ENCODE measurements around the gene PVALEF.
"Not testable (repeated sequence)": the region's sequence is repeated elsewhere in the genome, so short reads cannot be mapped to it uniquely, and the experiment has no call there.

Gene PVALEF

DNA sequence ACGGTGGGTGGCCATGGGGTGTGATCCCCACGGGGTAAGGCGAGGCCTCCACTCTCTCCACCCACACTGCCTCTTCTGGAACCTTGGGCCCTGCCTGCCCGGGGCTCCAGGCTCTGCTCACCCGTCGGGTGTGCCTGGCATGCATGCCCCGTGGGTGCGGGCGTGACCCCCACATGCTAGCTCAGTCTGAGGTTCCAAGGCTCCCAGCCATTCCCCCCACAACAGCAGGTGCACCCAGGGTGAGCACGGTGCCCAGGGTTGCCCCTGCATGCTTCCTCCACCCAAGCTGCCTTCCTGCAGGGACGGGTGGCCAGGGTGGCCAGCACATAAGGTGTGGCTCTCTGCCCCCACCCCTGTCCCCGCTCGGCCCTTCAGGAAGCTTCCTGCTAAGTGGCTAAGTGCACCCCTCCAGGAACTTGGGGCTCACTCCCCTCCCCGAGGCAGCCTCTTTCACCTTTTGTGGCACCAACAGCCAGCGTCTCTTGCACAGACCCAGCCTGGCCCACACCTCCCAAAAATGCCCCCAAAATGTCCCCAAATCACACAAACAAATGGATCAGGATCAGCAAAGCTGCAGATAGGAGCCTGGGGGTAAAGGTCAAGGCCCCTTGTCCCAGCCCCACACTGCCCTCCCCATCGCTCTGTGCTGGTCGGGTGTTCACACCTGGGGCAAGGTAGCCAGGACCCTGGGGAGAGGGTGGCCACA is 21.4 kb upstream of the PVALEF start:
- DNase-seq (ENCODE audit: low read depth, low spot score), result no peak

DNA sequence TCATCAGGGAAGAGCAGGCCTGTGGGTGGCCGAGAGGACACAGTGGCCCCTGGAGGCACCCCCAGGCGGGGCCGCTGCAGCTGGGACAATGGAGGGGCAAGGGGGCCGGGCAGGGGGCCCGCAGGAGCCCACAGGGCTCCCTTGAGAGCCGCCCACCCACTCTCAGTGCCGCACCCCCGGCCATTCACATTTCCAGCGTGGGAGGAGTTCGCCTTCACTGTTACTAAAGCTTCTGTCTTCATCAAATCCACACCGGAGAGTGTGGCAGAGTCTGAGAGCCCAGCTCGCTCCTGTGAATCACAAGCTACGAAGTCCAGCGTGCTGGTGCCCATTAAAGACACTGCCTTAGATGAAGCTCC is 20.9 kb upstream of the PVALEF start:
- no peak for DNase-seq (ENCODE audit: low read depth, low spot score)

DNA sequence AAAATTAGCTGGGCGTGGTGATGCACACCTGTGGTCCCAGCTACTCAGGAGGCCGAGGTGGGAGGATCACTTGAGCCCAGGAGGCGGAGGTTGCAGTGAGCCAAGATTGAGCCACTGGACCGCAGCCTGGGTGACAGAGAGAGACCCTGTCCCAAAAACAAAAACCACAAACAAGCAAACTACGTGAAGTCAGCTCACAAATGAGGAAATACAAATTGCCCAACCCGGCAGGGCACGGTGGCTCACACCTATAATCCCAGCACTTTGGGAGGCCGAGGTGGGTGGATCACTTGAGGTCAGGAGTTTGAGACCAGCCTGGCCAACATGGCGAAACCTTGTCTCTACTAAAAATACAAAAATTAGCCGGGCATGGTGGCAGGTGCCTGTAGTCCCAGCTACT is 19.1 kb upstream of the PVALEF start:
- DNase-seq (ENCODE audit: low read depth, low spot score), result not testable (repeated sequence)

DNA sequence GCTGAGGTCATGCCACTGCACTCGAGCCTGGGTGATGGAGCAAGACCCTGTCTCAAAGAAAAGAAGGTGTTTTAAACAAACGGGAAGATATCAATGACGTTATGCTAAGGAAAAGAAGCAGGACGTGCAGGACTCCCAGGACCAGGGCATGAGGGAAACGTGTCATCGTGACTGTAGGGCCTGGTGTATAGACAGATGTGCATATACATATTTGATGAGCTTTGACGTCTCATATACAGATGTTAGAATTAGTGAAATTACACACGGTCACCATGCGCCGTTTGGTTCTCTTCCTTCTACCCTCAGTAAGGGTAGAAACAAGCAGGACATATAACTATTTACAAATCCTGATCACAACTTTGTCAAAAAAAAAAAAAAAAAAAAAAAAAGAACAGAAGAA is 17.6 kb upstream of the PVALEF start:
- no peak for DNase-seq (ENCODE audit: low read depth, low spot score)

DNA sequence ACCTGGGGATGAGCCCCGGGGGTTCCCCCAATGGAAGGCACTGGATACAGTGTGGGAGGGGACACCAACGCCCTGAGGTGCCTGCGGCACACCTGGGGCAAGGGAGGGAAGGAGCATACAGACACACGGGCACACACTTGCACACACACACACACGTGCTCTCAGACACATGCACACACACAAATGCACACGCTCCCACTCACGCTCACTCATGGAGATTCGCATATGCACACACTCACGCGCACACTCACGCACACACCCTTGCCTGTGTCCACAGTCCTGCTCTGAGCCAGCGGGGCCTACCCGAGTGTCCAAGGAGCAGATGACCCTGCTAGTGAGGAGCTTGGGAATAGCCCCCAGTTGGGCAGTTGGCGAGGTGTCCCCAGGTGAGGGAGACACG is 16.7 kb upstream of the PVALEF start:
- DNase-seq (ENCODE audit: low read depth, low spot score), result no peak

DNA sequence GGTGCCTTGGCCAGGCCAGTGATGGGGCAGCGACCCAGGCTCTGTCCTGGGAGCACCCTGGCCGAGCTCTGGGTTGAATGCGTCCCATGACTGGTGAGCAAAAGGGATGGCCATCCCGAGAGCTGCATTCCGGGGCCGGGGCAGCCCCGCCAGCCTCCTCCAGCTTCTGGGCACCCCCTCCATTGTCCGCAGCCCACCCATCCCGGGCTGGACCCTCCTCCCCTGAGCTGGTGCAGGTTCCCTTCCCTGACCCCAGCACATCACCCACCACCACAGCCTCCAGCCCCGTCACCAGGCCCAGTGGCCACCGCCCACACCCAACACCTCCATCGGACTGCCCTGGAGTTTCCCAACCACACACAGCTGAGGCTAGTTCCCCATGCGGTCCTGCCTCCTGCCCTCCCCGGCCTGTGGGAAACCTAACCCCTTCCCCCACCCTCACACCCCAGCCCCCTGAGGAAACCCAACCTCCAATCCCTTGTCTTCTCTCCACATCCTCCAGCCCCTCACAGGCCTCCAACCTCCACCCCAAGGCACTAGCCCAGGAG is 16.2 kb upstream of the PVALEF start:
- DNase-seq (ENCODE audit: low read depth, low spot score), result no peak

DNA sequence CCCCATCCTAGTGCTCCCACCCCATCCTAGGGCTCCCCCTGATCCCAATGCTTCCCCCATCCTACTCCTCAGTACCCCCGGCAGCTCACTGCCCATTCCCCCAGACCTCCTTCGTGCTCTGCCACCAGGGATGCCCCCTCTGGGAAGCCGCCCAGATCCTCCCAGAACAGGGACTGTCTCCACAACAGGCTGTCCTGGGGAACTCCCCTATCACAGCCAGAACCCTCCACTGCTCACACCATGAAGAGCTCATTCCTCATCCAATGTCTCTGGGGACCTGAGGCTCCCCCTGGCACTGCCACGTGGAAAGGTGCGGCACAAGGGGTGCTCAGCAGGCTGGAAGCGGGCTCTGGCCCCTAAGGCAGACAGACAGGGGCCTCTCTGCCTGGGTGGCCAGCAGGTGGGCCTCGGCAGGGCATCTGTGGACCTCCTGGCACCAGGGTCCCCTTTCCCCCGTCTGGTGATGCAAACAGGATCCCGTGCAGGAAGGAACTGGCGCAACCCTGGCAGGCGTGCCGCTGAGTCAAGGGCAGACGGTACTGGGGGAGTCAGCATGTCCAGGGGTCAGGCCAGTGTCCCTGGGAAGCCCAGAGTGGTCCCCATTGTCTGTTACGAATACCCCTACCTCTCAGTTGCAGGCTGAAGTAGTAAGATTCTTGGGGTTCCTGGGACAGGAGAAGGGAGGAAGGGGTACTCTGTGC is 14.8 kb upstream of the PVALEF start:
- no peak for DNase-seq (ENCODE audit: low read depth, low spot score)

DNA sequence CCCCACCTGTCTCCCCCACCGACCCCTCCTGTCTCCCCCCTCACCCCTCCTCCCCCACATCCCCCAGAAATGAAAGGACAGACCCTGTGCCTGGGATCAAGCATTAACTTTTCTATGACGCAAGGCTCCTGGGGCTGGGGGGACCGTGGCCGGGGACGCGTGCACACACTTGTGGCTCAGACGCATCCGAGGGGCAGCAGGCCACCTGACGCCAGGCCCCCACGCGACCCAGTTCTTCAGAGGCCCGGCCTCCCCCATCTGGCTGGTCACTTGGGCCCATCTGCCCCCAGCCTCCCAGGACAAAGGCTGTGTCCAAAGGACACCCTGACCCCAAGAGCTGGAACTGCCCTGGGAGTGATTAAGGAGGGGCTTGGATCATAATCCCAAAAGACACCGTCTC is 14.0 kb upstream of the PVALEF start:
- DNase-seq (ENCODE audit: low read depth, low spot score), result no peak

DNA sequence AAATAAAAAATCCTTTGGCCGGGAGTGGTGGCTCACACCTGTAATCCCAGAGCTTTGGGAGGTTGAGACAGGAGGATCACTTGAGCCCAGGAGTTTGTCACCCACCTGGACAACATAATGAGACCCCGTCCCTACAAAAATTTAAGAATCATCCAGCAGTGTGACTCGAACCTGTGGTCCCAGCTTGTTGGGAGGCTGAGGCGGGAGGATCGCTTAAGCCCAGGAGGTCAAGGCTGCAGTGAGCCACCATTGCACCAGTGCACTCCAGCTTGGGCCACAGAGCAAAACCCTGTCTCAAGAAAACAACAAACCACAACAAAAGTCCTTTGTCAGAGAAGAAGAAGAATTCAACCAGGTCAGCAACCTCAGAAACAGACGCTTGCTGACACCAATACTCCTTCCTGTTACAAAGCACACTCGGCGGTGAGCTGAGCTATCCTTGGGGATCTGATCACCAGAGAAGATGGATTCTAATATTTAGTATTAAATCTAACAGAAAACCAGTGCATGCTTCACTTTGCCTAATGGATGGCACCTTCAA is 12.9 kb upstream of the PVALEF start:
- no peak for DNase-seq (ENCODE audit: low read depth, low spot score)

DNA sequence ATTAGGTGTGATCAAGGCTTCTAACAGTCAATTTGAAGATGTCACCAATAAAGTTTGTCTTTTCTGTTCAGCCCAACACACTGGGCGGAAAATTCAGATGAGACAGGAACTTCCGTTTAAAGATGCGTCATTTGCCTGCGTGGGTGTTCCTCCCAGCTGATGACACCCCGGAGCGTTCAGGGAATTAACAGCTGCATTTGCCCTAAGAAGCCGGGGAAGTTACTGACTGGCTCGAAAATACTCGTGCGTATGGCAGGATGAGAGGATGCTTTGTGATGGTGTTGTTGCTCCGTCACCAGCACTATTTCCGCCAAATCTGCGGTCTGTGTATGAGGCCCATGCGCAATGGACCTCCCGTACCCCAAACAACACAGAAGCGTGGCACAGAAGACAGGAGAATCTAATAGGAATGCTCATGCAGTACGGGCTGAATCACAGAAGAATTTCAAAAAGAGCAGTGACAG is 11.9 kb upstream of the PVALEF start:
- no peak for DNase-seq (ENCODE audit: low read depth, low spot score)

DNA sequence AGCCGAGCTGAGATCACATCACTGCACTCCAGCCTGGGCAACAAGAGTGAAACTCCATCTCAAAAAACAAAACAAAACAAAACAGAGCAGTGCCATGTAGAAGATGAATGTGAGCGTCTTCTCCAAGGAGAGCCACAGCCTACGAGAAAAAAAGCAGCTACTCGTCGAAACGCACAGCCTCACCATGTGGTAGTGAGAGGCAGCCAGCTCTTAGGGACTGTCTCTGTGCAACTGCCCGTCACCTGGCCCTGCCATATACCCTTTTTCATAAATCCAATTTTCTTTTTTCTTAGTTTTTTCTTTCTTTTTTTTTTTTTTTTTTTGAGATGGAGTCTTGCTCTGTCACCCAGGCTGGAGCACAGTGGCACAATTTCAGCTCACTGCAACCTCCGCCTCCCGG is 11.3 kb upstream of the PVALEF start:
- DNase-seq (ENCODE audit: low read depth, low spot score), result not testable (repeated sequence)

DNA sequence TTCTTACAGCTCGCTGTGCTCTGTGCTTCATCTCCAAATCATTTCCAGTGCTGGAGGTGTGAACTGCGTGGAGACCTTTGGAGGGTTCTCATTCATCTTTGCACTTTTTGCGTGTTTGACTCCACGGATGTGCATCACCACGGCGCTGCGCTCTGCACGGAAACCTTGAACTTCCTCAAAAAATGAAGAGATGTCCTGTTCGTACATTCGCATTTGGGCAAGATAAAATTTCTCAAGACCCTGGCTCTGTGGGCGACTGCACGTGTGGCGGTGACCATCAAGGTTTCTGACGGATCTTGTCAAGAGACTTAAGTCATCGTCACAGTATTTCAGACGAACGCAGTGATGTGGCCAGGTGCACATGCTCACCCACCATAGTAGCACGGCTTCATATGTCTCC is 10.3 kb upstream of the PVALEF start:
- DNase-seq (ENCODE audit: low read depth, low spot score), result no peak

DNA sequence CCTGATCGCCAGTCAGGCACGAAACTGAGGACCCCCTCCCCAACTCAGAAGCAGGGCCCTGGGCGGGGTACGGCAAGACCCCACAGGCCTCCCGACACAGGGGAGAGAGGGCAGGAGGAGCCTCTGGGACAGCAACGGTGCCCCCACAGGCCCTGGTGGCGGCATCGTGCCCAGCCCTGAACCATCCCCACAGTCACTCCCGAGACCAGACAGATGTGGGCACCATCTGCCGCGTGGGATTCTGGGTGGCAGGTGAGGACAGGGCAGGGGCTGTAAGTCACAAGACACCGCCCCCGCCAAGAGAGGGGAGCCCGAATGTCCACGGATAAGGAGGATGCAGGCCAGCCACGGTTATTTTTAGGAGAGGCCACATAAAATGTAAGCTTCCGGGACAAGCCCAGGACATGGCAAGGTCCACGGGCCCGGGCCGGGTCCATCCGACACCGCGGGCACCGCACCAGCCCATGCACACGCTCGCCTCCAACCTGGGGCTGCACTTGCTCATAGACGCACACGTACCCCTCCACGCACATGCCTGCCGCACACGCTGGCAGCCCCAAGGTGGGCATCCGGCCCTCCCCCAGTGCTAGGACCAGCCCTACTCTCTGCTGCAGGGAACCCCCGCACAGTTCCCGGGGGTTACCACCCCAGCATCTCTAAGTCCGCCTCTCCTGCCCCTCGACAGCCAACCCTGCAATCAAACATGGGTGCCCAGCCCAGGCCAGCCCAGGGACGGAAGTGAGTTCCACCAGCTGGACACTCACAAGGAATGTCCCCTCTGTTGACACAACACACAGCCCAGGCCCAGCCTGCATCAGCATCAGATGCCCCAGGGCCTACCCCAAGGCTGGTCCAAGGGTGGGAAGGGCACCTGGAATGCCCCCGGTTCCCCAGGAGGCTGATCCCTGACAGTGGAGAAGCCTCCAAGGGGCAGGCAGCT is 8.2 kb upstream of the PVALEF start:
- DNase-seq (ENCODE audit: low read depth, low spot score), result no peak

DNA sequence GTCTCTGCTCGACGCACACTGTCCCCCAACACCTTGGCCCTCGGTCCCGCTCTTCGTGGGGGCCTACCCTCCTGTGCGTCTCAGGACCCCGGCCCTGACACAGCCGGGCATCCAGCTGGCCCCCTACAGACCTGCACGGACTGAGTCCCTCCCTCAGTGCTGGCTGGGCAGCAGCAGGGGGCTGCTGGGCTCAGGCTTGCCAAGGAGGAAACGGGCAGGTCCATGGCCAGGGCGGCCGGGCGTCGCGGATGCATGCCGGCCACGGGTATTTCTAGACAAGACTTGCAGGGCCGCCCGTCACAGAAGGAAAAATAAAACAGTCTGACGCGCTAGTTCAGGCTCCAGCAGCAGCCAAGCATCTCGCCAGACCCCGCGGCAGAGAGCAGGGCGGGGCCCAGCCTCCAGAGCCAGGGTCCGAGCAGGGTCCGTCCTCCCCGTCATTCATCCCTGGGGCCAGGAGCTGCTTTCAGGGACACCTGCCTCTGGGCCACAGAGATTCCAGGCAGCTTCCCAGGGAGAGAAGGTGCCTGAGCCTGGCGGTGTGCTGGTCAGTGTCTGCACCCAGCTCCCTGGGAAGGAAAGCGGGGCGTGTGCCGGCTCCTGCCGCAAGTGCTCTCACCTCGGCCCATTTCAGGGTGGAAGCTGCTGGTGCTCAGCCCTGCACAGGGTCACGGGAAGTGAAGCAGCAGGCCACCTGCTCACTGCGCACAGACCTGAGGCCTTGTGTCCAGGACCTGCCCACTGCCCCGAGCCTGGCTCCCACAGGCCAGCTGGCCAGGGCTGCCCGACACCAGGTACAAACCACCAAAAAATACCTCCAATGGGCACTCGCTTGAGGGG is 7.2 kb upstream of the PVALEF start:
- no peak for DNase-seq (ENCODE audit: low read depth, low spot score)

DNA sequence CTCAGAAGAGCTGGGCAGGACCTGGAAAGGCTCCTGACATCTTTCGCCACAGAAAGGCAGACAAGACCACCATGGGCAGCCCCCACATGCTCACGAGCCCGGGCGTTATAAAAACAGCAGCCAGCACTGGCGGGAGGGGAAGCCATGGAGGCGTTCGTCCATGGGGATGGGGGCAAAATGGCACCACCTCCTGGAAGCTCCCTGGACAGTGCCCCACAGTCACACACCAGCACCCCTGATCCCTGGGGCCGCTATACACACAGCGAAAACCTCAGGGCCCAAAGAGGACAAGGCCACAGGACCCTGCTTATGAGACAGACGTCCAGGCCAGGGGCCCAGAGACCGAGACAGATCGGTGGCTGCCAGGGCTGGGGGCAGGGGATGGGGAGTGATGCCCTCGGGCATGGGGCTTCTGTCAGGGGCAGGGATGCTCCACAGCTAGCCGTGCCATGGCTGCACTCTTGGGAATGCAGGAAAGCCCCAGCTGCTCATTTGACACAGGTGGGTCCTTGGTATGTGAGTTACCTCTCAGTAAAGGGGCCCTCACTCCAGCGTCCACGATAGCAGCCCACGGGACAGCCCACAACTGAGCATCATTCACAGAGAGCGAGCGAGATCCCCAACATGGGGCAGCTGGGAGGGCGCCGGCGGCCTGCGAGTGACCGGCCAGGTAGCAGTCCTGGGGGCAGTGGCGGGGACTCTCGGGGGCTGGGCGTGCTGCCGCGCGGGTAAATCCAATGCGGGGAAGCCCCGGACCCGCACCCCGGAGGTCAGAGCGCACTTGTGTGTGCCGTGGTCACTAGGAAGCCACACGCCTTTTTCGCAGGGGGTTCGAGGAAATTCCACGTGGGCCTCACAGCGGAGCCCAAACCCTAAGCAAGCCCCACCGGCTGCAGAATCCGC is 6.4 kb upstream of the PVALEF start:
- DNase-seq (ENCODE audit: low read depth, low spot score), result no peak

DNA sequence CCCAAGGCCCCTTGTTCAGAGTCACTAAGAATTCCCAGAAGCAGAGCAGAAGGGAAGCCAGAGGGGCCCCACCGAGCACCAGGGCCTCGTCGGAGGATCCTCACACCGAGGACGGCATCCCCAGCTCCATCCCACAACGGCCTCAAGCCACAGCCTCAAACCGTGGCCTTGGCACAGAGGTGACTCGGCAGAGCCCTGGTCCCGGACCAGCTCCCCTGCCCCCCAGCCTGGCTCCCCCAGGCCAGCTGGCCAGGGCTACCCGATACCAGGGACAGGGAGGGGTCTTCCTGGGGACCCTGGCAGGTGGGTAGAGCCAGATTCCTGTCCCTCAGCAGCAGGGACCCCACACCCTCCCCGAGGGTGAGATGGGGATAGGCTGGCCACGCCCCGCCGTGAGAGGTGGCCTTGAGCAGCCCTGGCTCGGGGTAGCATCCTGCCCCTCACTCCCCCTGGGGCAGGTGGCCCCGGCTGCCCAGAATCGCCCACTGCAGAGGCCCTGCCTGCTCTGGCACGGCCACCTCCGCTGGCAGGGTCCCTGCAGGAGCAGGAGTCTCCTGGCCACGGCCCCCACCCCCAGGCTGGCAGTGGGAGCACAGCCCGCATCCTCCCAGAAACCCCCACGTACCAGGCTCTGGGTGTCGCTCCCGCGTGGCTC is 5.6 kb upstream of the PVALEF start:
- no peak for DNase-seq (ENCODE audit: low read depth, low spot score)

DNA sequence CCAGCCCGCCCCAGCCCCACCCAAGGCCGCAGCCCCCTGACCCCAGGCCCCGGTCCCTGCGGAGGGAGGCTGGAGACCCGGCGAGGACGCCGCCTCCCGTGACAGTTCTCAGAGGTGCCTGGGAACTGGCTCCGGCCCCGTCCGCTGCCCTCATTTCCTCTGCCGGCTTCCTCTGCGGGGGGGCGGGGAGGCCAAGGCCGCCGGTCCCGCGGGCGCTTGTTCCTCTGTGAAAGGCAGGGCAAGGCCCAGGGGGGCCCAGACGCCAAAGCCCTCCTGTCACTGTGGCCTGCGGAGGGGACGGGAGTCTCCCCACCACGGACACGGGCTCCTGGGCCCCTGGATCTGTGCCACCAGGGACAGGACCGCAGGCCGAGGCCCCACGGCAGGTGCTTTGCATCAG is 5.0 kb upstream of the PVALEF start:
- DNase-seq (ENCODE audit: low read depth, low spot score), result no peak

DNA sequence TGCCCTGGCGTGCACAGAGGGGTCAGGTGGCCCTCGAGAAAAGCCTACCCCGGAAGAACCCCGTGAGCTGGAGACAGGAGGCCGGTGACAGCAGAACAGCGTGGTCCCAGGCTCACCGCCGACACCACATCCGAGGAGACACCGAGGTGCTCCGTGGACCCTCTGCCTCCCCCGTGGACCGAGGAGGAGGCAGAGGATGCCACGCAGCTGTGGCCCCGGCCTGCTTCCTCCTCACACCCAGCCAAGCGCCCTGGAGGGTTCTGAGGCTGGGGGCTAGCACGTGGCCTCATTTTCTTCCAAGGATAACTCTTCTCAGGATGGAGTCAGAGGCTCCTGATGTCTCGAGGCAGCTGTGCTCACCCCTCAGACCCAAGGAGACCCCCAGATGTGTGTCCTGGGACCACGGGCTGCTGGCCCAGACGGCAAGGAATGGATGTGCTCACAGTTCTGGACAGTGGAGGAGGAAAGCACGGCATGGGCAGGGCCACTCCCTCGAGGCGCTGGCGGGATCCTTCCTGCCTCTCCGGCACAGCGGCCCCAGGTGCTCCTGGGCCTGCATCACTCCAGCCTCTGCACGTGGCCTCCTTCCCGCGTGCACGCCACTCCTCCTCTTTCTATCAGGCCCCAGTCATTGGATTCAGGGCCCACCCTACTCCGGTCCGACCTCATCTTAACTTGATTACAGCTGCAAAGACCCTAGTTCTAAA is 4.4 kb upstream of the PVALEF start:
- DNase-seq (ENCODE audit: low read depth, low spot score), result no peak

DNA sequence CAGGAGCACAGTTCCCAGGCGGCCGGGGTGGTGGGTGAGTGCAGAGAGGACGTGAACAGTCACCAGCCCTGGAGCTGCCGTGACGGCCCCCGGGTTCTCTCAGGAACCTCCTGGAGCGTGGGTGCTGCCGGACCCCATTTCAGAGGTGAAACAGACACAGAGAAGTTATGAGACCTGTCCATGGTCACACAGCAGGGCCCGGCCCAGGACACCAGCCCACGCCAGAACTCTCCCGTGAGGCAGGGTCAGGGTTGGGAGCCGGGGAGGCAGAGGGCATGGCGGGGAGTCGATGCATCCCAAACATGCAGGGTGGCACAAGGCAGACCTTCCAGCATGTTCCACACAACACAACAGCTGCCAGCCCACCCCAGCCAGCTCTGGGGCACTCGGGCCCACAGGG is 3.8 kb upstream of the PVALEF start:
- DNase-seq (ENCODE audit: low read depth, low spot score), result no peak

Measured in activated naive CD8-positive, alpha-beta T cell treated with anti-CD3 and anti-CD28 coated beads, Interleukin-2, amount 50 U/mL, for 16 hours (primary cell).